Epithelial cell of proximal tubule (primary cell): Measurements from ENCODE around the gene AEBP1. TPM values are rescaled to one million over a fixed set of nuclear protein-coding genes. Genes with fewer than 3 reads are reported as not detected.

Source experiments
- DNase-seq: peaks from one replicate; pipeline ENCODE4 v3.0.0-alpha.2; 2011; ENCODE audit warnings: low read depth
- H3K4me3 ChIP-seq: 2 replicates; pipeline ENCODE4 v1.5.1; 2011; ENCODE audit warnings: low read depth, mild to moderate bottlenecking, low read length
- total RNA-seq: library from RNA; depleted of rRNA; stranded (reverse); fragments of >200 nt; gene quantifications from 2 replicates; pipeline ENCODE4 v1.2.3, GENCODE V29; 2015
- TF ChIP-seq, protein P1 (sequence below): conservative IDR thresholded peaks from 2 replicates; pipeline ENCODE4 v1.5.1; 2012; ENCODE audit warnings: low read depth, mild to moderate bottlenecking, low read length

Gene AEBP1
- total RNA-seq, 1 donor from 2014 or later: 78.4 TPM

DNA sequence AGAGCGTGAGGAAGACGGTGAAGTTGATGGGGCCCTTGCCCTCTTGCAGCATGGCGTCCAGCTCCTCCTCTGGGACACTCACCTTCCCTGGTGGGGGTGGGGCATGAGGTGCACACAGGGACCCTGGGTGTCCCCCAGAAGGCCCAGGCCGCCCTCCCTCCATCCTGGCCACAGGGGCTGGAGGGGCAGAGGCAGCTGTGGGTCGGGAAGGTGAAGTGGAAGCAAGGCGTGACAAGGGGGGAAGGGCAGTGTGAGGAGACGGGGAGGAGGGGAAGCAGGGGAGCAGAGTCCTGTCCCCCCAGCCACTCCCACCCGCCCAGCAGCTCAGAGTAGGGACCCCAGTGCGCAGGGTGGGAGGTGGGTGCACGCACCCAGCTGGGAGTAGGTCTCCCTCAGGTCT lies 36.2 kb downstream of the AEBP1 start:
- DNase-seq: no peak
- TF ChIP-seq, protein P1, sequence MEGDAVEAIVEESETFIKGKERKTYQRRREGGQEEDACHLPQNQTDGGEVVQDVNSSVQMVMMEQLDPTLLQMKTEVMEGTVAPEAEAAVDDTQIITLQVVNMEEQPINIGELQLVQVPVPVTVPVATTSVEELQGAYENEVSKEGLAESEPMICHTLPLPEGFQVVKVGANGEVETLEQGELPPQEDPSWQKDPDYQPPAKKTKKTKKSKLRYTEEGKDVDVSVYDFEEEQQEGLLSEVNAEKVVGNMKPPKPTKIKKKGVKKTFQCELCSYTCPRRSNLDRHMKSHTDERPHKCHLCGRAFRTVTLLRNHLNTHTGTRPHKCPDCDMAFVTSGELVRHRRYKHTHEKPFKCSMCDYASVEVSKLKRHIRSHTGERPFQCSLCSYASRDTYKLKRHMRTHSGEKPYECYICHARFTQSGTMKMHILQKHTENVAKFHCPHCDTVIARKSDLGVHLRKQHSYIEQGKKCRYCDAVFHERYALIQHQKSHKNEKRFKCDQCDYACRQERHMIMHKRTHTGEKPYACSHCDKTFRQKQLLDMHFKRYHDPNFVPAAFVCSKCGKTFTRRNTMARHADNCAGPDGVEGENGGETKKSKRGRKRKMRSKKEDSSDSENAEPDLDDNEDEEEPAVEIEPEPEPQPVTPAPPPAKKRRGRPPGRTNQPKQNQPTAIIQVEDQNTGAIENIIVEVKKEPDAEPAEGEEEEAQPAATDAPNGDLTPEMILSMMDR: no peak
- H3K4me3 ChIP-seq: no peak overlapping the region

DNA sequence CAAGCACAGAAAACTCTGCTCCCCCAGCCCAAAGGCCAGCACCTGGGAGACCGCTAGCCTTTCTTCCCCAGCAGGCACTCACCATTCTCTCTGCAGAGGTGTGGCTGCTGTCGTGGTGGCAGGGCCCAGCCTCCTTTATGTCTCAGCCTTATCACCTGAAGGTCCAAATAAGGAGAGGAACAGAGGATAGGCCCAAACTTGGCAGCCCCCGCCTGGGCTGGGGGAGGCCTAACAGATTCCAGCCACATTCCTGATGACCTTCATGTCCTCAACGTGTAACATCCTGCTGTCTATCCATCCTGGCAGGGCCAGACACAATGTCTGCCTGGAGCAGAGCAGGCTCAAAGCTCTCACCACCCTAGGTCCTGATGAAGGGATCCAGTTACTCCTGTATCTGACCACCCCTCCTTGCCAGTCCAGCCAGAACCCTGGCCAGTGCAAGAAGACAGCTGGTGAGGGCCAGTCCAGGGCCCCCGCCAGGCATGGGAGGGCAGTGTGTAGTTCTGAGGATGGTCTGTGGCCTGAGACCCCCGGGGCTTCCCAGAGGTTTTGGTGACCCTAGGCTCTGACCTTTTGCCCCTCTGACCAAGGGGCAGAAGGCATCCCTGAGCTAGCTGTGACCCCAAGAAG lies 37.2 kb downstream of the AEBP1 start, which contains the start of gene MYL7:
Gene MYL7, minus strand, starts transcription at position 112 of the 630 bp plus-strand sequence. Its CDS starts 27 bp downstream, at position 85.
- H3K4me3 ChIP-seq: no peak within 1 kb of the TSS
- TF ChIP-seq, protein P1: no peak
- no peak for DNase-seq

DNA sequence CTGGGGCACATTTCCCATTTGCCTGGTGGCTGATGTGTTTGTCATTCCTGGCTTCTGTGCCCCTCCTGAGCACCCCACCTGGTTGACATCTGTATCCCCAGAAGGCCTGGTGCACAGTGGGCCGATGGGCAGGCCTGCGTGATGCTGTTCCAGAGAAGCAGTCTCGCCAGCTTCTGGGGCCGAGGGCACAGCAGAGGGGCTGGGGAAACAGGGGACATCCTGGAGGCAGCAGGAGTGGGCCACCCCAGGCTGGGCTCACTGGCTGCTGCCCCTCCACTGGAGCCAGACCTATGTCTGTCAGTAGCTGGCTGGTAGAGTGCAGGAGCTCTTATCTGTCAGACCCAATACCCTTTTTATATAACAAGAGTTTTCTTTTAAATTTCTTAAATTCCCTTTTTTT lies 37.9 kb downstream of the AEBP1 start:
- TF ChIP-seq, protein P1: no peak
- no peak for DNase-seq
- H3K4me3 ChIP-seq: no peak overlapping the region

DNA sequence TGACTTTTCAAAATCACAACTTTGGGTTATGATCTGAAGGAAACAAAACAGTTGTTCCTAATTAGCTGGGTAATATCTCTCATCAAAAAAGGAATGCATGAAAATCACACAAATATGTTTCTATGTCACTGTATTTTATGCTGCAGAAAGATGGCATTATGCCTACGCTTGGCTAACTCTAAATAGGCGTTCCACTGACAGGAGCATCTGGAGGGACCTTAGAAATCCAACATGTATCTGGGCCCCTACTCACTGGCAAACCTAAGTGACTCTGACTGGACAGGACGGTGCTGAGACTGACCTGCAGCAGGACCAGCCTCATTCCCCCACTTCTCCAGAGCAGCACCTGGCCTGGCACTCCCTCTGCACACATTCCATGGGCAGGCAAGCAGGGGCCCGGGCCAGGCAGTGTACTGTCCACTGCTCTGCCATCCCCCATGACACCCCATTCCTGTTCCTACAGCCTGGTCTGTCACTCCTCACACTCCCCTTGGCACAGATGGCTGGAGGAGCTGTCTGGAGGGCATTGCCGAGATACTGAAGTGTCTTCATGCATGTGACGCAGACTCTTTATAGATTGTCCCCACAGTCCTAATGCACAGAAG lies 39.6 kb downstream of the AEBP1 start:
- TF ChIP-seq, protein P1: no peak
- no peak overlapping the region for H3K4me3 ChIP-seq
- no peak for DNase-seq

DNA sequence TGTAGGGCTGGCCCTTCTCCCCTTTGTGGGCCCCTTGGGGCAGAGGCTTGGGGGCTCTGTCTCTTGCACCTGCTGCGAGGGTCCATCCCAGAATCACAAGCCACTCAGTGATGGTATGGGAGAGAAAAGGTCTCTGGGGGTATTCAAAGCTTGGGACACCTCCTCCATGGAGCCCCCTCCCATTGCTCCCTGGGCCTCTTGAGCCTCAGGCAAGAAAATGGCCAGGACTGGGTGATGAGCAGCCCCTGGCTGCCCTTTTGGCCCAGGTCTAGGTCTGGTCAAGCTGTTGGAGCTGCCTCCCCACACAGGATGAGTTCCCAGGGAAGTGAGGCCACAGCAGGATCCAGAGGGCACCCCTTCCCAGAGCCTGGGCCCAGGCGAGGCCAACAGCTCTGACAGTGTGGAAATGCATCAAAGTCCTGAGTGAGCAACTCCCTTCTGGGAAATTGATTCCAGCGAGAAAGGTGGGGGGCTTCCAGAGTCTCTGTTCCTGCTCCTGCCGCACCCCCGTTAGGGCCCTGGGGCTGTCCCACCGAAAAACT lies 40.4 kb downstream of the AEBP1 start:
- no peak for DNase-seq
- H3K4me3 ChIP-seq: no peak overlapping the region
- TF ChIP-seq, protein P1: no peak

DNA sequence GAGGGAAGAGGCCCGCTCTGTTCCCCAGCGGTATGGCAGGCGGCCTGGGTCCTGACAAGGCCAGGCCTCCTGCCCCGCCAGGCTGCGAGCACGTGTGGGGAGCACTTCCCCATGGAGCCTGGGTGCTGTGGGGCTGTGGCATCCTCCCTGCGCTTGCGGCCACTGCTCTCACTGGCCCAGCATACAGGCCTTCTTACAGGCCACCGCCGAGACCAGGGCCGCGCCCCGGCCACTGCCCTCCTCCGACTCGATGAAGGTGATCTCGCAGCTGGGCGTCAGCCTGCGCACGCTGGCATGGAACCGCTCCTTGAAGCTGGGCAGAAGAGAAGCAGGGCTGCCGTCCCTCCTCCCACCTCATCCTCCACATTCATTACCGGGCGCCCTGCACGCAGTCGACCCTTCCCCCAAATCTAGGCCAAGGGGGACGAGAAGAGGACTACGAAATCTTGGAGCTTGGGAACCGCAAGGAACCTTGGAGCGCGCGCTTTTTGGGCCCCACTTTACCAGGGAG lies 40.9 kb downstream of the AEBP1 start:
- TF ChIP-seq, protein P1: no peak
- DNase-seq: no peak
- H3K4me3 ChIP-seq: no peak overlapping the region
